ENCODE results near the gene RPL23. TPM values are rescaled to one million over a fixed set of nuclear protein-coding genes. Genes with fewer than 3 reads are reported as not detected.
"Not testable (repeated sequence)": the region's sequence is repeated elsewhere in the genome, so short reads cannot be mapped to it uniquely, and the experiment has no call there.

The RPL23 gene
- total RNA-seq, 1 donor from 2014 or later = 1,994 TPM

- intact Hi-C loops (cut with micrococcal nuclease) = no loop called here
- H3K4me1 Mint-ChIP-seq = peaks cover 29% of the 10 kb centered on the region
- no peaks in the 10 kb centered on the region for H3K9me3 Mint-ChIP-seq
- peaks cover 2% of the 10 kb centered on the region for H3K27me3 Mint-ChIP-seq
- H3K4me3 Mint-ChIP-seq = peak overlapping the region; percentile 97
- H3K27ac Mint-ChIP-seq = peak overlapping the region; percentile 96
- peak; percentile 87 for DNase-seq
- H3K36me3 Mint-ChIP-seq (ENCODE audit: low read depth) = peaks cover 6% of the 10 kb centered on the region
Measured at GRCh38 chr17:38867179-38867967, 13.9 kb upstream of the RPL23 start.

- intact Hi-C loops (cut with micrococcal nuclease) = no loop called here
- peaks cover 2% of the 10 kb centered on the region for H3K27me3 Mint-ChIP-seq
Measured at GRCh38 chr17:38864636-38865398, 11.3 kb upstream of the RPL23 start.

GRCh38 chr17:38861399-38861843, 7.9 kb upstream of the RPL23 start:
- no peak overlapping the region for H3K4me3 Mint-ChIP-seq
- H3K27ac Mint-ChIP-seq = no peak overlapping the region

More at GRCh38 chr17:38864636-38865398, 11.3 kb upstream of the RPL23 start:
- DNase-seq = no peak
- H3K36me3 Mint-ChIP-seq (ENCODE audit: low read depth) = peaks cover 1% of the 10 kb centered on the region
- H3K4me1 Mint-ChIP-seq = peaks cover 17% of the 10 kb centered on the region
- H3K4me3 Mint-ChIP-seq = no peak overlapping the region
- H3K9me3 Mint-ChIP-seq = no peaks in the 10 kb centered on the region
- no peak overlapping the region for H3K27ac Mint-ChIP-seq

GRCh38 chr17:38857271-38857670, 3.8 kb upstream of the RPL23 start:
- Mint-ChIP-seq H3K27me3 (no peaks in the 10 kb centered on the region), H3K4me3 (no peak overlapping the region), H3K9me3 (no peaks in the 10 kb centered on the region), H3K36me3 (ENCODE audit: low read depth) (peaks cover 16% of the 10 kb centered on the region), H3K27ac (no peak overlapping the region), H3K4me1 (peaks cover 8% of the 10 kb centered on the region)
- DNase-seq = no peak
- intact Hi-C loops (cut with micrococcal nuclease) = loop anchor here (10.0 kb wide), 1 partner anchor 182 kb away; the partner anchor contains the start of gene EPOP

More at GRCh38 chr17:38861399-38861843, 7.9 kb upstream of the RPL23 start:
- DNase-seq = no peak
- Mint-ChIP-seq H3K4me1 (peaks cover 2% of the 10 kb centered on the region), H3K36me3 (ENCODE audit: low read depth) (no peaks in the 10 kb centered on the region), H3K9me3 (no peaks in the 10 kb centered on the region), H3K27me3 (no peaks in the 10 kb centered on the region)
- intact Hi-C loops (cut with micrococcal nuclease) = no loop called here

- Mint-ChIP-seq H3K36me3 (ENCODE audit: low read depth) (peaks cover 36% of the 10 kb centered on the region), H3K4me3 (peak overlapping the region; percentile 32), H3K4me1 (peaks cover 24% of the 10 kb centered on the region), H3K27ac (peak overlapping the region; percentile 29)
- not testable (repeated sequence) for H3K27me3 Mint-ChIP-seq, DNase-seq, H3K9me3 Mint-ChIP-seq
- intact Hi-C loops (cut with micrococcal nuclease) = loop anchor here (10.0 kb wide), 1 partner anchor 180 kb away; the partner anchor contains the start of gene EPOP
Measured at GRCh38 chr17:38855101-38855714, 1.7 kb upstream of the RPL23 start.

- peak; percentile 74 for DNase-seq
- Mint-ChIP-seq H3K4me3 (peak overlapping the region; percentile 91), H3K27ac (peak overlapping the region; percentile 98), H3K4me1 (peaks cover 30% of the 10 kb centered on the region), H3K36me3 (ENCODE audit: low read depth) (peaks cover 58% of the 10 kb centered on the region), H3K27me3 (no peaks in the 10 kb centered on the region), H3K9me3 (no peaks in the 10 kb centered on the region)
- intact Hi-C loops (cut with micrococcal nuclease) = loop anchor here (1.0 to 10.0 kb wide), 7 partner anchors 16 to 549 kb away; partner anchors contain the start of genes CWC25, EPOP, FBXL20 and PSMB3
Measured at GRCh38 chr17:38852771-38853291, 690 bp downstream of the RPL23 start.

GRCh38 chr17:38851434-38851833, 2.1 kb downstream of the RPL23 start:
- peaks cover 67% of the 10 kb centered on the region for H3K36me3 Mint-ChIP-seq (ENCODE audit: low read depth)
- H3K9me3 Mint-ChIP-seq = no peaks in the 10 kb centered on the region
- intact Hi-C loops (cut with micrococcal nuclease) = loop anchor here (5.0 to 10.0 kb wide), 4 partner anchors 99 to 551 kb away; partner anchors contain the start of genes EPOP, FBXL20 and PSMB3
- no peaks in the 10 kb centered on the region for H3K27me3 Mint-ChIP-seq
- H3K27ac Mint-ChIP-seq = peak overlapping the region; percentile 98
- H3K4me3 Mint-ChIP-seq = peak overlapping the region; percentile 91
- DNase-seq = peak; percentile 64
- H3K4me1 Mint-ChIP-seq = peaks cover 30% of the 10 kb centered on the region

- Mint-ChIP-seq H3K36me3 (ENCODE audit: low read depth) (peaks cover 70% of the 10 kb centered on the region), H3K27me3 (no peaks in the 10 kb centered on the region), H3K27ac (peak overlapping the region; percentile 98), H3K9me3 (no peaks in the 10 kb centered on the region), H3K4me1 (peaks cover 30% of the 10 kb centered on the region), H3K4me3 (peak overlapping the region; percentile 91)
- intact Hi-C loops (cut with micrococcal nuclease) = loop anchor here (5.0 to 10.0 kb wide), 4 partner anchors 98 to 552 kb away; partner anchors contain the start of genes EPOP, FBXL20 and PSMB3
- DNase-seq = no peak
Measured at GRCh38 chr17:38850374-38850773, 3.1 kb downstream of the RPL23 start.

GRCh38 chr17:38848939-38849605, 4.4 kb downstream of the RPL23 start:
- Mint-ChIP-seq H3K27me3 (no peaks in the 10 kb centered on the region), H3K36me3 (ENCODE audit: low read depth) (peaks cover 71% of the 10 kb centered on the region), H3K4me1 (peaks cover 27% of the 10 kb centered on the region), H3K27ac (no peak overlapping the region), H3K9me3 (no peaks in the 10 kb centered on the region), H3K4me3 (peak overlapping the region; percentile 26)
- intact Hi-C loops (cut with micrococcal nuclease) = no loop called here
- DNase-seq = no peak

GRCh38 chr17:38848557-38848891, 5.0 kb downstream of the RPL23 start:
- no peaks in the 10 kb centered on the region for H3K9me3 Mint-ChIP-seq
- intact Hi-C loops (cut with micrococcal nuclease) = no loop called here
- no peak overlapping the region for H3K27ac Mint-ChIP-seq
- peaks cover 24% of the 10 kb centered on the region for H3K4me1 Mint-ChIP-seq
- no peaks in the 10 kb centered on the region for H3K27me3 Mint-ChIP-seq
- peaks cover 68% of the 10 kb centered on the region for H3K36me3 Mint-ChIP-seq (ENCODE audit: low read depth)
- no peak for DNase-seq
- no peak overlapping the region for H3K4me3 Mint-ChIP-seq

GRCh38 chr17:38844261-38844757, 9.2 kb downstream of the RPL23 start:
- no peaks in the 10 kb centered on the region for H3K27me3 Mint-ChIP-seq
- intact Hi-C loops (cut with micrococcal nuclease) = no loop called here
- no peak overlapping the region for H3K4me3 Mint-ChIP-seq
- H3K4me1 Mint-ChIP-seq = peaks cover 1% of the 10 kb centered on the region
- no peak overlapping the region for H3K27ac Mint-ChIP-seq
- H3K36me3 Mint-ChIP-seq (ENCODE audit: low read depth) = peaks cover 28% of the 10 kb centered on the region
- H3K9me3 Mint-ChIP-seq = no peaks in the 10 kb centered on the region
- DNase-seq = no peak

GRCh38 chr17:38825762-38826247, 27.7 kb downstream of the RPL23 start:
- H3K9me3 Mint-ChIP-seq = no peaks in the 10 kb centered on the region
- H3K27me3 Mint-ChIP-seq = no peaks in the 10 kb centered on the region
- peak overlapping the region; percentile 98 for H3K4me3 Mint-ChIP-seq
- H3K4me1 Mint-ChIP-seq = peaks cover 29% of the 10 kb centered on the region
- peak; percentile 60 for DNase-seq
- peak overlapping the region; percentile 100 for H3K27ac Mint-ChIP-seq
- intact Hi-C loops (cut with micrococcal nuclease) = loop anchor here (1.0 to 2.0 kb wide), 4 partner anchors 27 to 74 kb away; partner anchors contain the start of genes PIP4K2B, PSMB3 and RPL23
- H3K36me3 Mint-ChIP-seq (ENCODE audit: low read depth) = peaks cover 17% of the 10 kb centered on the region

Measured in activated CD4-positive, alpha-beta T cell treated with anti-CD3 and anti-CD28 coated beads, Interleukin-2, amount 10 ng/mL, durations not matched to agents 24 days and 14 days (primary cell).